Lower lobe of right lung (tissue), 2 donors: ENCODE measurements around the gene ZNF227. TPM values are rescaled to one million over a fixed set of nuclear protein-coding genes. Genes with fewer than 3 reads are reported as not detected.

ENCODE experiments used
- ATAC-seq, 2 donors: fragments of 200-7000 bp; cut with Tn5 transposase; one replicate each; pipeline ENCODE4 v1.9.1; 2020 to 2022; ENCODE audit warnings: mild to moderate bottlenecking in 2 of 2, moderate library complexity in 2 of 2
- DNase-seq: peaks from one replicate; pipeline ENCODE4 v3.0.0-alpha.2; 2020
- H3K27ac ChIP-seq: fragments of 200-600 bp; one replicate; pipeline ENCODE4 v1.8.0; 2022
- H3K27me3 ChIP-seq: fragments of 200-600 bp; one replicate; pipeline ENCODE4 v1.8.0; 2022; ENCODE audit warnings: low read depth
- H3K36me3 ChIP-seq: fragments of 200-600 bp; one replicate; pipeline ENCODE4 v1.8.0; 2022; ENCODE audit warnings: mild to moderate bottlenecking
- H3K4me1 ChIP-seq: fragments of 200-600 bp; one replicate; pipeline ENCODE4 v1.8.0; 2022
- H3K4me3 ChIP-seq: fragments of 200-600 bp; one replicate; pipeline ENCODE4 v1.8.0; 2022; ENCODE audit warnings: mild to moderate bottlenecking
- H3K9me3 ChIP-seq: fragments of 200-600 bp; one replicate; pipeline ENCODE4 v1.8.0; 2022
- intact Hi-C: fragments of 100-400 bp; cut with DNase I; formaldehyde crosslinking; loops from one replicate; pipeline ENCODE4 v1.11.0; 2022
- total RNA-seq: library from RNA; stranded (reverse); fragmentation: NEBNext Ultra II Directional; extraction: Animal tissue kit (Norgen Biotek cat#: 25700); gene quantifications from one replicate; pipeline ENCODE4 v1.2.1, GENCODE V29; 2021
- TF ChIP-seq, protein P1 (sequence below): fragments of 200-600 bp; IDR thresholded peaks from one replicate; pipeline ENCODE4 v1.8.0; 2022; ENCODE audit warnings: antibody characterized with exemption, mild to moderate bottlenecking
- donor health status: DM: no; HTN: yes; CAD: no; lungs with severe emphysema.

Gene ZNF227
- total RNA-seq, 1 donor from 2014 or later: 18.2 TPM

DNA sequence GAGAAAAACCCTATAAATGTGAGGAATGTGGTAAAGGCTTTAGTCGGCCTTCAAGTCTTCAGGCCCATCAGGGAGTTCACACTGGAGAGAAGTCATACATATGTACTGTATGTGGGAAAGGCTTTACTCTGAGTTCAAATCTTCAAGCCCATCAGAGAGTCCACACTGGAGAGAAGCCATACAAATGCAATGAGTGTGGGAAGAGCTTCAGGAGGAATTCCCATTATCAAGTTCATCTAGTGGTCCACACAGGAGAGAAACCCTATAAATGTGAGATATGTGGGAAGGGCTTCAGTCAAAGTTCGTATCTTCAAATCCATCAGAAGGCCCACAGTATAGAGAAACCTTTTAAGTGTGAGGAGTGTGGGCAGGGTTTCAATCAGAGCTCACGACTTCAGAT lies 35.7 kb upstream of the ZNF227 start:
- H3K27ac ChIP-seq: no peak overlapping the region
- peaks cover 97% of the 10 kb centered on the region for H3K9me3 ChIP-seq
- no peaks in the 10 kb centered on the region for H3K27me3 ChIP-seq
- ATAC-seq: no peak
- H3K36me3 ChIP-seq: peaks cover 52% of the 10 kb centered on the region
- intact Hi-C loops: no loop called here
- H3K4me3 ChIP-seq: no peak overlapping the region
- DNase-seq: no peak
- TF ChIP-seq, protein P1, sequence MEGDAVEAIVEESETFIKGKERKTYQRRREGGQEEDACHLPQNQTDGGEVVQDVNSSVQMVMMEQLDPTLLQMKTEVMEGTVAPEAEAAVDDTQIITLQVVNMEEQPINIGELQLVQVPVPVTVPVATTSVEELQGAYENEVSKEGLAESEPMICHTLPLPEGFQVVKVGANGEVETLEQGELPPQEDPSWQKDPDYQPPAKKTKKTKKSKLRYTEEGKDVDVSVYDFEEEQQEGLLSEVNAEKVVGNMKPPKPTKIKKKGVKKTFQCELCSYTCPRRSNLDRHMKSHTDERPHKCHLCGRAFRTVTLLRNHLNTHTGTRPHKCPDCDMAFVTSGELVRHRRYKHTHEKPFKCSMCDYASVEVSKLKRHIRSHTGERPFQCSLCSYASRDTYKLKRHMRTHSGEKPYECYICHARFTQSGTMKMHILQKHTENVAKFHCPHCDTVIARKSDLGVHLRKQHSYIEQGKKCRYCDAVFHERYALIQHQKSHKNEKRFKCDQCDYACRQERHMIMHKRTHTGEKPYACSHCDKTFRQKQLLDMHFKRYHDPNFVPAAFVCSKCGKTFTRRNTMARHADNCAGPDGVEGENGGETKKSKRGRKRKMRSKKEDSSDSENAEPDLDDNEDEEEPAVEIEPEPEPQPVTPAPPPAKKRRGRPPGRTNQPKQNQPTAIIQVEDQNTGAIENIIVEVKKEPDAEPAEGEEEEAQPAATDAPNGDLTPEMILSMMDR: no peak
- no peaks in the 10 kb centered on the region for H3K4me1 ChIP-seq

DNA sequence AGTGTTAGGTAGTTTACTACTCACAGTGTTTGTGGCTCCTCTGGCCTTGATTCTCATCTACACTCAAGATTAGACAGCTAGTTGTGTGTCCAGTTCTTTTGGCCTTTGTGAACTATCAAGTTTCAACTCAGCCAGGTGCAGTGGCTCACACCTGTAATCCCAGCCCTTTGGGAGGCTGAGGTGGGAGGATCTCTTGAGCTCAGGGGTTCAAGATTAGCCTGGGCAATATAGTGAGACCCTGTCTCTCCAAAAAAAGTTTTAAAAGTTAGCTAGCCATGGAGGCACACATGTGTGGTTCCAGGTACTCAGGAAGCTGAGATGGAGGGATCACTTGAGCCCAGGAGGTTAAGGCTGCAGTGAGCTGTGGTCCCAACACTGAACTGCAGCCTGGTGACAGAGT lies 31.4 kb upstream of the ZNF227 start:
- Histone ChIP-seq H3K36me3 (peaks cover 8% of the 10 kb centered on the region), H3K4me1 (no peaks in the 10 kb centered on the region), H3K27me3 (no peaks in the 10 kb centered on the region), H3K9me3 (peaks cover 85% of the 10 kb centered on the region), H3K4me3 (no peak overlapping the region), H3K27ac (no peak overlapping the region)
- no peak for DNase-seq
- intact Hi-C loops: no loop called here
- ATAC-seq: no peak
- TF ChIP-seq, protein P1: no peak

DNA sequence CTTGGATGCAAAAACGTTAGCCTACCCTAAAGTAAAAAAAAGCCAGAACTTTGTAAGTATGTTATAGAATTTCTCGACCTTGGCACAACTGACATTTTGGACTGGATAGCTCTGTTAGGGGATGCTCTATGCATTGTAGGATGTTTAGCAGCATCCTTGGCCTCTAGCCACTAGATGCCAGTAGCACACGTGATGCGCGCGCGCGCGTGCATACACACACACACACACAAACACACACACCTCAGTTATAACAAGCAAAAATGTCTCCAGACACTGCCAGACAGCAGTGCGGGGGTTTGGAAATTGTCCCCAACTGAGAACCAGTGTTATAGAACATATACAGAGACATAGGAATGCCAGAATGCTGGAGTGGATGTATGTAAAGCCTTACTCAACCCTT lies 30.2 kb upstream of the ZNF227 start:
- Histone ChIP-seq H3K4me1 (no peaks in the 10 kb centered on the region), H3K27me3 (no peaks in the 10 kb centered on the region), H3K27ac (no peak overlapping the region), H3K9me3 (peaks cover 85% of the 10 kb centered on the region), H3K4me3 (no peak overlapping the region), H3K36me3 (no peaks in the 10 kb centered on the region)
- ATAC-seq (no peak), DNase-seq (no peak)
- intact Hi-C loops: no loop called here
- TF ChIP-seq, protein P1: no peak

DNA sequence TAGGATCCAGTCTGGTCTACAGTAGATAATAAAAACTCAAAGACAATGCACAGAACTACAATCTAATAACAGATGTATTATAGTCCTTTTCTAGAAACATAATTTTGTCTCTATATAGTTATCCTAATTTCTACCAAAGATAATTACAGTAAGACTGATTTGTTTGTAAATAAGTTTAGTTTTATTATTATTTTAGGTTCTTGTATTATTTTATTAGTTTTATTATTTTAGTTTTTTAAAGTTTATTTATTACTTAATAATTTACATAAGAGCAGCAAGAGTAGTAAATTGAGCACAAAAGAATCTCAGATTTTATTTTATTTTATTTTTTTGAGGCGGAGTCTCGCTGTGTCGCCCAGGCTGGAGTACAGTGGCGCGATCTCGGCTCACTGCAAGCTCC lies 22.3 kb upstream of the ZNF227 start:
- Histone ChIP-seq H3K27me3 (no peaks in the 10 kb centered on the region), H3K4me3 (no peak overlapping the region), H3K27ac (no peak overlapping the region), H3K9me3 (peaks cover 36% of the 10 kb centered on the region), H3K4me1 (no peaks in the 10 kb centered on the region), H3K36me3 (no peaks in the 10 kb centered on the region)
- intact Hi-C loops: no loop called here
- TF ChIP-seq, protein P1: no peak
- ATAC-seq (no peak), DNase-seq (no peak)

DNA sequence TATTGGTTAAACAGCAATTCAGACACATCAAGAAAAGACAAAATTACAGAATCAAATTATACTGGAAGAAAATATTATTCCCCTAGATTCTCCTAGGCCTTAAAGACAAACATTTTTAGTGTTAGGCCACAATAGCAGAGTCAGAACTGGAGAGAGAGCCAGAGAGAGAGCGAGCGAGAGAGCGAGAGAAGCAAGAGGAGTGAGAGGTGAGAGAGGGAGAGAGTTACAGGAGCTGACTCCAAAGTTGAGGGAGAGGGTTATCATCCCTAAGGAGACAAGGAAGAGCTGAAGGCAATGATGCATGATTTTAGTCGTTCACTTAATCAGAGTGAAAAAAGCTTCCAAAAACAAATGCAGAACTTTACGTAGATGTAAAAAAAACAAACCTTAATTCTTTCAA lies 20.2 kb upstream of the ZNF227 start:
- Histone ChIP-seq H3K36me3 (no peaks in the 10 kb centered on the region), H3K4me1 (no peaks in the 10 kb centered on the region), H3K27me3 (no peaks in the 10 kb centered on the region), H3K4me3 (no peak overlapping the region), H3K9me3 (peaks cover 35% of the 10 kb centered on the region), H3K27ac (no peak overlapping the region)
- intact Hi-C loops: no loop called here
- ATAC-seq (no peak), DNase-seq (no peak)
- TF ChIP-seq, protein P1: no peak

DNA sequence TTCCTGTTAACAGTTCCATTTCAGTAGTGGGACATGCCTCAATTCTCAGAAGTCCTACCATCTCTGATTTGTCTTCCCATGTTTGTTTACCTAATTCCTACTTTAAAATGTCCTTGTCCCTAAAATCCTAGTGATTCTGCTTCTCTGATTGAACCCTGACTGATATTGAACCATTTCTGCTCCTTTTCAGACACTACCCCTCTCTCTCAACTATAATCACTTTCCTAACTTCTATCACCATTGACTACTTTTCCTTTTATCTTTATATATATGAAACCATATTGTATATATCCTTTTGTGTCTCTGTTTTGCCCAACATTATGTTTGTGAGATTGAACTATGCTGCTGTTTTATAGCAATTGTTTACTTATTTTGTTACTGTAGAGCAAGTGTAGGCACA lies 15.6 kb upstream of the ZNF227 start:
- DNase-seq: no peak
- H3K27me3 ChIP-seq: no peaks in the 10 kb centered on the region
- peaks cover 29% of the 10 kb centered on the region for H3K9me3 ChIP-seq
- TF ChIP-seq, protein P1: no peak
- H3K27ac ChIP-seq: no peak overlapping the region
- no peaks in the 10 kb centered on the region for H3K4me1 ChIP-seq
- no peak overlapping the region for H3K4me3 ChIP-seq
- no peak for ATAC-seq
- H3K36me3 ChIP-seq: no peaks in the 10 kb centered on the region
- intact Hi-C loops: no loop called here
